ENCODE results near the gene SUN1.
A peak's percentile ranks its signal among the peaks of the same experiment; 100 is the strongest.
"Not testable (repeated sequence)": the region's sequence is repeated elsewhere in the genome, so short reads cannot be mapped to it uniquely, and the experiment has no call there.

SUN1 gene

DNA sequence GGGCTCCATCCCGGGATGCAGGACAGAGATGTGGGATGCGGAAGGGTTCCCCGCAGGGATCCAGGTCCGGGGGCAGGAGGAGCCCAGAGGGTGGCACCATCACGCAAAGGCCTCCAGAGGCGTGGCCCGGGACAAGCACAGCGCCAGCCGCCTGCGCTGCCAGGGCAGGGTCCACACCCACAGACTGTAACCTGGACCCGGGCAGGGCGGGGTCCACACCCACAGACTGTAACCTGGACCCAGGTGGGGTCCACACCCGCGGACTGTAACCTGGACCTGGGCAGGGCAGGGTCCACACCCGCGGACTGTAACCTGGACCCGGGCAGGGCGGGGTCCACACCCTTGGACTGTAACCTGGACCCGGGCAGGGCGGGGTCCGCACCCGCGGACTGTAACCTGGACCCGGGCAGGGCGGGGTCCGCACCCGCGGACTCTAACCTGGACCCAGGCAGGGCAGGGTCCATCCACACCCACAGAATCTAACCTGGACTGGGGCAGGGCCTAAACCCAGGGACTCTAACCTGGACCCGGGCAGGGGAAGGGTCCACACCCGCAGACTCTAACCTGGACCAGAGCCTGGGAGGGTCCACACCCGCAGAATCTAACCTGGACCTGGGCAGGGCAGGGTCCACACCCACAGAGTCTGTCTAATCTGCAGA is 37.5 kb upstream of the SUN1 start:
- TF ChIP-seq, protein P1, sequence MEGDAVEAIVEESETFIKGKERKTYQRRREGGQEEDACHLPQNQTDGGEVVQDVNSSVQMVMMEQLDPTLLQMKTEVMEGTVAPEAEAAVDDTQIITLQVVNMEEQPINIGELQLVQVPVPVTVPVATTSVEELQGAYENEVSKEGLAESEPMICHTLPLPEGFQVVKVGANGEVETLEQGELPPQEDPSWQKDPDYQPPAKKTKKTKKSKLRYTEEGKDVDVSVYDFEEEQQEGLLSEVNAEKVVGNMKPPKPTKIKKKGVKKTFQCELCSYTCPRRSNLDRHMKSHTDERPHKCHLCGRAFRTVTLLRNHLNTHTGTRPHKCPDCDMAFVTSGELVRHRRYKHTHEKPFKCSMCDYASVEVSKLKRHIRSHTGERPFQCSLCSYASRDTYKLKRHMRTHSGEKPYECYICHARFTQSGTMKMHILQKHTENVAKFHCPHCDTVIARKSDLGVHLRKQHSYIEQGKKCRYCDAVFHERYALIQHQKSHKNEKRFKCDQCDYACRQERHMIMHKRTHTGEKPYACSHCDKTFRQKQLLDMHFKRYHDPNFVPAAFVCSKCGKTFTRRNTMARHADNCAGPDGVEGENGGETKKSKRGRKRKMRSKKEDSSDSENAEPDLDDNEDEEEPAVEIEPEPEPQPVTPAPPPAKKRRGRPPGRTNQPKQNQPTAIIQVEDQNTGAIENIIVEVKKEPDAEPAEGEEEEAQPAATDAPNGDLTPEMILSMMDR (IDR thresholded peaks at IDR 0.05), result no peak
- no peak overlapping the region for H3K4me3 Mint-ChIP-seq
- H3K4me1 Mint-ChIP-seq, result no peaks in the 10 kb centered on the region
- DNase-seq, result no peak
- peaks cover 55% of the 10 kb centered on the region for H3K36me3 Mint-ChIP-seq (ENCODE audit: low read depth)
- H3K27me3 Mint-ChIP-seq (ENCODE audit: low read depth, poor library complexity), result peaks cover 2% of the 10 kb centered on the region
- peaks cover 29% of the 10 kb centered on the region for H3K9me3 Mint-ChIP-seq
- H3K27ac Mint-ChIP-seq, result no peak overlapping the region

DNA sequence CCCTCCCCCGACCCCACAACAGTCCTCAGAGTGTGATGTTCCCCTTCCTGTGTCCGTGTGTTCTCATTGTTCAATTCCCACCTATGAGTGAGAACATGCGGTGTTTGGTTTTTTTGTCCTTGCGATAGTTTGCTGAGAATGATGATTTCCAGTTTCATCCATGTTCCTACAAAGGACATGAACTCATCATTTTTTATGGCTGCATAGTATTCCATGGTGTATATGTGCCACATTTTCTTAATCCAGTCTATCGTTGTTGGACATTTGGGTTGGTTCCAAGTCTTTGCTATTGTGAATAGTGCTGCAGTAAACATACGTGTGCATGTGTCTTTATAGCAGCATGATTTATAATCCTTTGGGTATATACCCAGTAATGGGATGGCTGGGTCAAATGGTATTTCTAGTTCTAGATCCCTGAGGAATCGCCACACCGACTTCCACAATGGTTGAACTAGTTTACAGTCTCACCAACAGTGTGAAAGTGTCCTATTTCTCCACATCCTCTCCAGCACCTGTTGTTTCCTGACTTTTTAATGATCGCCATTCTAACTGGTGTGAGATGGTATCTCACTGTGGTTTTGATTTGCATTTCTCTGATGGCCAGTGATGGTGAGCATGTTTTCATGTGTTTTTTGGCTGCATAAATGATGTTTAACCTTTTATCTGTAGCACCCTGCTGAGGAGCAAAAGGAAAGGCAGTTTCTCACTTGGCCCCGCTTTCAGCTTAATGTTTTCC is 35.7 kb upstream of the SUN1 start:
- H3K27ac Mint-ChIP-seq; H3K4me1 Mint-ChIP-seq; DNase-seq; H3K4me3 Mint-ChIP-seq; H3K27me3 Mint-ChIP-seq (ENCODE audit: low read depth, poor library complexity): not testable (repeated sequence)
- Mint-ChIP-seq H3K36me3 (ENCODE audit: low read depth) (peaks cover 52% of the 10 kb centered on the region), H3K9me3 (peaks cover 31% of the 10 kb centered on the region)

DNA sequence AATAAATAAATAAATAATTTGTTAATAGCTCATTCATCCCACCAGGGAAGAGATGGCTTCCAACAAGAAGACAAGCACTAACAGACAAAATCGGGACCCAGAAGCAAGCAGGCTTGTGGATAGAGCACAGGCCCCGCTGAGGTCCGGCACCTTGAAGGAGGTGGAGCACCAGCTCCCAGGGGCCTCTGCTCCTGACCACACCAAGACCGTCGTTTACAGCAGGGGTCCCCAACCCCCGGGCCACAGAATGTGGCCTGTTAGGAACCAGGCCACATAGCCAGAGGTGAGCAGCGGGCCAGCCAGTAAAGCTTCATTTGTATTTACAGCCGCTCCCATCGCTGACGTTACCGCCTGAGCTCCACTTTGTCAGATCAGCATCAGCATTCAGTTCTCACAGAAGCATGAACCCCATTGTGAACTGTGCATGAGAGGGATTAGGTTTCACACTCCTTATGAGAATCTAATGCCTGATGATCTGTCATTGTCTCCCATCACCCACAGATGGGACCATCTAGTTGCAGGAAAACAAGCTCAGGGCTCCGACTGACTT is 33.3 kb upstream of the SUN1 start:
- Mint-ChIP-seq H3K27ac (no peak overlapping the region), H3K9me3 (peaks cover 34% of the 10 kb centered on the region), H3K27me3 (ENCODE audit: low read depth, poor library complexity) (peaks cover 2% of the 10 kb centered on the region), H3K4me3 (no peak overlapping the region), H3K4me1 (peaks cover 10% of the 10 kb centered on the region), H3K36me3 (ENCODE audit: low read depth) (peaks cover 43% of the 10 kb centered on the region)
- DNase-seq, result no peak
- TF ChIP-seq, protein P1 (IDR thresholded peaks at IDR 0.05), result no peak

DNA sequence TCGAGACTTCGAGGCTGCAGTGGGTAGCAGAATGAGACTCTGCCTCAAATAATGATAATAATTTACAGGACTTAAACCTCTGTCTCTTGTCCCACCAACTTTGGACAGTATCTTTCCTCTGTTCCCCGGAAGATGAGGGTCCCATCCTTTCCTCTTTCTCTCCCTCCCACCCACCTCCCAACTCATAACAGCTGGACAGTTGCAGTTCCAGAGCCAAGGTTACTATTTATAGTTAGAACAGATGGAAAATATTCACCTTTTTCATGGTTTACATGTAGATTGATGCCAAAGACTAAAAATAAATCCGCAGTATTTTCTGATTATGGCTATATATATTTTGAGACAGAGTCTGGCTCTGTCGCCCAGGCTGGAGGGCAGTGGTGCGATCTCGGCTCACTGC is 31.6 kb upstream of the SUN1 start:
- Mint-ChIP-seq H3K9me3 (peaks cover 38% of the 10 kb centered on the region), H3K27ac (no peak overlapping the region), H3K36me3 (ENCODE audit: low read depth) (peaks cover 38% of the 10 kb centered on the region), H3K27me3 (ENCODE audit: low read depth, poor library complexity) (no peaks in the 10 kb centered on the region), H3K4me1 (peaks cover 18% of the 10 kb centered on the region), H3K4me3 (no peak overlapping the region)
- TF ChIP-seq, protein P1 (IDR thresholded peaks at IDR 0.05), result no peak
- DNase-seq, result no peak

DNA sequence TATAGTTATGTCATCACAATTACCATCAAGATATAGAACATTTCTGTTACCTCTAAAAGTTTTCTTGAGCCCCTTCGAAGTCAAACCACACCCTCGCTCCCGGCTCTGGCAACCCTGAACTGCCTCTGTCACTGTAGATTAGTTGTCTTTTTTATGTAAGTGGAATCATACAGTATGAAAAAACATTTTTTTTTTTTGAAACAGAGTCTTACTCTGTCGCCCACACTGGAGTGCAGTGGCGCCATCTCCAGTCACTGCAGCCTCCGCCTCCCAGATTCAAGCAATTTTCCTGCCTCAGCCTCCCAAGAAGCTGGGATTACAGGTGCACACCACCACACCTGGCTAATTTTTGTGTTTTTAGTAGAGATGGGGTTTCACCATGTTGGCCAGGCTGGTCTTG is 30.9 kb upstream of the SUN1 start:
- not testable (repeated sequence) for H3K27ac Mint-ChIP-seq; DNase-seq; H3K27me3 Mint-ChIP-seq (ENCODE audit: low read depth, poor library complexity); H3K4me3 Mint-ChIP-seq
- Mint-ChIP-seq H3K36me3 (ENCODE audit: low read depth) (peaks cover 35% of the 10 kb centered on the region), H3K9me3 (peaks cover 37% of the 10 kb centered on the region), H3K4me1 (peaks cover 19% of the 10 kb centered on the region)

DNA sequence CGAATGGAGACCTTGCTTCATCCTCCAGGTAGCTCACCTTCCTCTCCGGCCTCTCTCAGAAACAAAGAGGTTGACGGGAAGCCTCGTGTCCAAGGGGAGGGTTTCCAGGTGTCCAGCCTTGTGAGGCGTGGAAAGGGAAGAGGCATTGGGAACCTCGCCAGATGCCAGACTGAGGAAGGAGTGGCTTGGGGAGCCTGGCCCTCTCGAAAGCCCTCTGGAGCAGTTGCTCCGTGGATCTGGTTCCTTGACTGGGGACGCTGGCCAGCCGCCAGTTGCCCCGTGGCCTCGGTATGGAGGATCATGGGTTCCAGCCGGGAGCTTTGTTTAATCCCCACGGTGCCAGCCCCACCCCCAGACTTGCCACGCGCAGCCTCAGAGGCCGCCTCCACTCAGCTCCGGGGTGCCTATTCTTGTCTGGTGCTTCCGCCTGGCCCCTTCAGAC is 30.3 kb upstream of the SUN1 start:
- Mint-ChIP-seq H3K4me1 (peaks cover 19% of the 10 kb centered on the region), H3K27me3 (ENCODE audit: low read depth, poor library complexity) (no peaks in the 10 kb centered on the region), H3K9me3 (peaks cover 37% of the 10 kb centered on the region), H3K27ac (peak overlapping the region; percentile 68), H3K36me3 (ENCODE audit: low read depth) (peaks cover 33% of the 10 kb centered on the region), H3K4me3 (no peak overlapping the region)
- TF ChIP-seq, protein P1 (IDR thresholded peaks at IDR 0.05), result no peak
- no peak for DNase-seq

All from nephron progenitor cell (in vitro differentiated cells).